MM.1S (cell line): ENCODE data around the gene NCOA3.

ENCODE experiments used
- EZH2 ChIP-seq: fragments of 300-600 bp; sonication (generic); optimal IDR thresholded peaks from 2 replicates; pipeline ENCODE3; 2017; ENCODE audit warnings: low read depth, mild to moderate bottlenecking, antibody characterized with exemption, low read length, mixed read lengths
- EZH2phosphoT487 ChIP-seq: fragments of 300-600 bp; sonication (generic); IDR thresholded peaks from 2 replicates; pipeline ENCODE4 v1.6.1; 2018; ENCODE audit warnings: antibody characterized with exemption, low read length
- TF ChIP-seq, protein P1 (sequence below): fragments of 300-600 bp; sonication (generic); IDR thresholded peaks from 2 replicates; pipeline ENCODE4 v1.5.1; 2016; ENCODE audit warnings: antibody characterized with exemption, low read length, mixed read lengths

- TF ChIP-seq, protein P1, sequence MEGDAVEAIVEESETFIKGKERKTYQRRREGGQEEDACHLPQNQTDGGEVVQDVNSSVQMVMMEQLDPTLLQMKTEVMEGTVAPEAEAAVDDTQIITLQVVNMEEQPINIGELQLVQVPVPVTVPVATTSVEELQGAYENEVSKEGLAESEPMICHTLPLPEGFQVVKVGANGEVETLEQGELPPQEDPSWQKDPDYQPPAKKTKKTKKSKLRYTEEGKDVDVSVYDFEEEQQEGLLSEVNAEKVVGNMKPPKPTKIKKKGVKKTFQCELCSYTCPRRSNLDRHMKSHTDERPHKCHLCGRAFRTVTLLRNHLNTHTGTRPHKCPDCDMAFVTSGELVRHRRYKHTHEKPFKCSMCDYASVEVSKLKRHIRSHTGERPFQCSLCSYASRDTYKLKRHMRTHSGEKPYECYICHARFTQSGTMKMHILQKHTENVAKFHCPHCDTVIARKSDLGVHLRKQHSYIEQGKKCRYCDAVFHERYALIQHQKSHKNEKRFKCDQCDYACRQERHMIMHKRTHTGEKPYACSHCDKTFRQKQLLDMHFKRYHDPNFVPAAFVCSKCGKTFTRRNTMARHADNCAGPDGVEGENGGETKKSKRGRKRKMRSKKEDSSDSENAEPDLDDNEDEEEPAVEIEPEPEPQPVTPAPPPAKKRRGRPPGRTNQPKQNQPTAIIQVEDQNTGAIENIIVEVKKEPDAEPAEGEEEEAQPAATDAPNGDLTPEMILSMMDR, result no peak
- no peak for TF ChIP-seq EZH2
- no peak for TF ChIP-seq EZH2phosphoT487
Observed at GRCh38 chr20:47654370-47654769, 152.7 kb downstream of the NCOA3 start.
